HG03097 (cell line): ENCODE measurements around the gene CA4.
"Not testable (repeated sequence)": the region's sequence is repeated elsewhere in the genome, so short reads cannot be mapped to it uniquely, and the experiment has no call there.

Source experiments
- ATAC-seq: cut with Tn5 transposase; IDR thresholded peaks from one replicate; pipeline ENCODE4 v1.9.1; 2021; ENCODE audit not compliant: unreplicated experiment, low FRiP score

Gene CA4

GRCh38 chr17:60171753-60172079, 21.9 kb downstream of the CA4 start:
- ATAC-seq: no peak

GRCh38 chr17:60173304-60173819, 23.6 kb downstream of the CA4 start:
- no peak for ATAC-seq

GRCh38 chr17:60174035-60174434, 24.3 kb downstream of the CA4 start:
- ATAC-seq: no peak

- not testable (repeated sequence) for ATAC-seq
These were observed 25.0 kb downstream of the CA4 start for GRCh38 chr17:60174767-60175166.

GRCh38 chr17:60176763-60177162, 27.0 kb downstream of the CA4 start:
- not testable (repeated sequence) for ATAC-seq

- not testable (repeated sequence) for ATAC-seq
These were observed 28.4 kb downstream of the CA4 start for GRCh38 chr17:60178180-60178579.

GRCh38 chr17:60180380-60180779, 30.6 kb downstream of the CA4 start:
- not testable (repeated sequence) for ATAC-seq

GRCh38 chr17:60186372-60186771, 36.6 kb downstream of the CA4 start:
- not testable (repeated sequence) for ATAC-seq

- ATAC-seq: not testable (repeated sequence)
These were observed 37.3 kb downstream of the CA4 start for GRCh38 chr17:60186846-60187745.

GRCh38 chr17:60188759-60189158, 39.0 kb downstream of the CA4 start:
- ATAC-seq: no peak

GRCh38 chr17:60190032-60190431, 40.3 kb downstream of the CA4 start:
- not testable (repeated sequence) for ATAC-seq

- not testable (repeated sequence) for ATAC-seq
These were observed 43.3 kb downstream of the CA4 start for GRCh38 chr17:60193032-60193431.

GRCh38 chr17:60193482-60193881, 43.7 kb downstream of the CA4 start:
- ATAC-seq: no peak

GRCh38 chr17:60194141-60194540, 44.4 kb downstream of the CA4 start:
- not testable (repeated sequence) for ATAC-seq

- not testable (repeated sequence) for ATAC-seq
These were observed 48.9 kb downstream of the CA4 start for GRCh38 chr17:60198630-60199029.

GRCh38 chr17:60205782-60206181, 56.0 kb downstream of the CA4 start:
- not testable (repeated sequence) for ATAC-seq

GRCh38 chr17:60208302-60208701, 58.5 kb downstream of the CA4 start:
- ATAC-seq: not testable (repeated sequence)
